HG03039 (cell line): ENCODE results near the gene FGD5.

Source experiments
- ATAC-seq: cut with Tn5 transposase; IDR thresholded peaks from one replicate; pipeline ENCODE4 v1.9.1; 2021; ENCODE audit warnings: mild to moderate bottlenecking, moderate library complexity; ENCODE audit not compliant: unreplicated experiment

Gene FGD5

GRCh38 chr3:14847613-14848541 is 29.1 kb downstream of the FGD5 start:
- ATAC-seq: no peak

DNA sequence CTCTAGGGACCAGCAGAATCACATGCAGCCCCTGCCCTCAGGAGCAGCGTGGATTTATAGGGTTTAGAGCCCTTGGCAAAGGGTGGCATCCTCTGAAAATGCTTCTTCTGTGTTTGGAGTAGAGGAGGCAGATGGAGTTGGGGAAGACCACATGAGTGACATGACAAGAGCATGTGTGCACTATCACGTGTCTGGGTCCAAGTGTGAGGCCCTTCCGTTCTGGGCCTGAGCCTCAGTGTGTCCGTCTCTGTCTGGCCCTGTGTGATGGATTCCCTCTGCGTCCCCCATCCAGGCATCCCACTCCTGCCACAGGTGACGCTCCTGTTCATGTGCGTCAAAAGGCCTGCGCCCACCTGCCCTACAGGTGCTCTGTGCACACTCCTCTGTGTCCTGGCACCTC is 30.1 kb downstream of the FGD5 start:
- no peak for ATAC-seq

DNA sequence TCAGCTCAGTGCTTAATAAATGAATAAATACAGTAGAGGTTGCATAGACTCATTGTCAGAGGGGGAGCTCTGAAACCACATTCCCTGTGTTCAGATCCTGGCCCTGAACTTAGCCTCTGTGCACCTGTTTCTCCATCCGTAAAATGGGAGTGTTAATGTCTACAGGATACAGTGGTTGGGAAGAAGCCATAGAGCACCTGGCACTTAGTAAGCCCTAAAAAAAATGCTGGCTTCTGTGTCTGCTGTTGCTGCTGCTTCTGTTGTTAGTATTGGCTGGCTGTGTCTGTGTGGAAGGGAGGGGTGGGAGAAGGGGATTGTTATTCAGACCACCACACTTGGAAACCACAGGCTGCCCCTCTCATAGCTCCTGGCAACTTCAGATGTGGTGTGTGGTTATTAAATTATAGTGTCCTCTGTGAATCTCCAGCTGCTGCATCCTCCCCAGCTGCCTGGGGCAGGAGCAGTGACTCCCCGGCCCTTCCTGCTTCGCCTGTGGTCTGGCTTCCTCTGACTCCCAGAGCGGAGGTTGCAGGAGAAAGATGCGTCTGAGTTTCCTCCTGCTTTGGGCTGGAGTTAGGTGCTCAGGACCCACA is 31.0 kb downstream of the FGD5 start:
- ATAC-seq: no peak

DNA sequence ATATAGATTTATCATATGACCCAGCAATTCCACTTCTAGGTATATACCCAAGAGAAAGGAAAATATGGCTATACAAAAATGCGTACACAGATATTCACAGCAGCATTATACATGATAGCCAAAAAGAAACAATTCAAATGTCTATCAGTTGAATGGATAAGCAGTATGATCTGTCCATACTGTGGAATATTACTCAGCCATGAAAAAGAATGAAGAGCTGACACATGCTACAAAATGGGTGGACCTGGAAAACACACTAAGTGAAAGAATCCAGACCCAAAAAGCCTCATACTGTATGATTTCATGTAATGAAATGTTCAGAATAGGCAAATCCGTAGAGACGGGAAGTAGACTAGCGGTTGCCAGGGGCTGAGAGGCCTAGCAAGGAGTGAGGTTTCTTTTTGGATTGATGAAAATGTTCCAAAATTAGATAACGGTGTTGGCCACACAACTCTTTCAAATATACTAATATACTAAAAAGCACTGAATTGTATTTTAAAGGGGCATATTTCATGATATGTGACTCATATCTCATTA is 33.4 kb downstream of the FGD5 start:
- ATAC-seq: no peak

GRCh38 chr3:14852717-14853116 is 34.0 kb downstream of the FGD5 start:
- ATAC-seq: no peak

DNA sequence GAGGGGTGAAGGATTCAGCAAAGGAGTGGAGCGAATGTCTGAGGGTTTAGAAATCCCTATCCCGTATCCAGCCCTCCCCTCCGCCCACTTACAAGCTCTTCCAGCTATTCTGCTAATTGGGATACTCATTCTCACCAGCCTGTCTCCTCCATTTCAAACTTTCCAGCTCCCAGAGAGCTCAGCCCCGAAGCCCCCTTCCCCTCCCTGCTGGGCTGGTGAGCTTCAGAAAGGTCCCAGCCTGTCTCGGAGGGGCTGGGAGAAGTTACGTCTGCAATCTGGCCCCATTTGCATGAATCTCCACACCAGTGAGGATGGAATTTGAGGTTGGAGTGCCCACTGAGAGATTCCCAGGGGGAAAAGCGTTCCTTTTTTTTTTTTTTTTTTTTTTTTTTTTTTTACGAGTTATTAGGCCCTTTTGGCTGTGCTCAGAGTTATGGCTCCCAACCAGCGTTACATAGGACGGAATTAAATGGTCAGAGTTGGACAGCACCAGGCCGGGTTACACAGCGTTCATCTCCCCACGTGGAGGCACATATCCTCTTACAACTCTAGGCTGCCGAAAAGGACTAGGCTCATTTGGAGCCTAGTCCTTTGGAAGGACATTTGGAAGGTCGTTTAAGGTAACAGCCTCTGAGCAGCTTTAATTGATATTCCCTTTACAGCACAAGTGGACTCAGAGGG is 34.6 kb downstream of the FGD5 start:
- ATAC-seq: no peak

GRCh38 chr3:14857506-14857905 is 38.7 kb downstream of the FGD5 start:
- no peak for ATAC-seq

DNA sequence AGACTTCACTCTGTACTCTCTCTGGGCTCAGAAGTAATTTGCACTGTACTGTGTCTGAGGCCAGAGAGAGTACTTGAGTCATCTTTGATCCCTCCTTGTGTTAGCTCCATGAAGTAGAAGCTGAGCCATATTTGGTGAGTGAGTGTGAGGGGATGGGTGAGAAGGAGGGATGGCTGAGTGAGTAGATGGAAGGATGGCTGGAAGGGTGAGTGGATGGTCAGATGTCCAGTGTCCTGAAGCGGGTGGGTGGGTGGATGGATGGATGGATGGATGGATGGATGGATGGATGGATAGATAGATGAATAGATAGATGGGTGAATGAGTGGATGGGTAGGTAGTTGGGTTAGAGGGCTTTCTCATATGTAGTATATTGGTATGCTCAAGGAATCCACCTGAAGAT is 39.3 kb downstream of the FGD5 start:
- no peak for ATAC-seq

- ATAC-seq: no peak
Observed at GRCh38 chr3:14859880-14860279, 41.1 kb downstream of the FGD5 start.

- ATAC-seq: no peak
Observed at GRCh38 chr3:14861031-14861430, 42.3 kb downstream of the FGD5 start.

- ATAC-seq: no peak
Observed at GRCh38 chr3:14861446-14862302, 42.9 kb downstream of the FGD5 start.

DNA sequence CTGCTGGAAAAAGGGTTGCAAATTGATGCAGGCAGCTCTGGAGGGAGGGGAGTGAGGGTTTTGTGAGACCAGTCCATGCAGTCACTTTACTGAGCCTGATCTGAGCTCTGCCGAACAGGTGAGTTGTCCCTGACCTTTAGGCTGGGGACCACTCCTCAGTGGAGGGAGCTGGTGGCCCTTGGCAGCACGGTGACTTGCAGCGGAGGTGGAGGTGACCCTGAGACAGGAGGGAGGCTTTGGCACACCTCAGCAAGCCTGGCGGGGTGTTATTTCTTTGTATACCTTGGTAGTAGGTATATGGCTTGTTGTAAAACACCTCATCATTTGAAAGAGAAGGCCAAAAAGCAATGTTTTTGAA is 43.5 kb downstream of the FGD5 start:
- no peak for ATAC-seq

GRCh38 chr3:14862661-14863230 is 44.0 kb downstream of the FGD5 start:
- ATAC-seq: no peak

GRCh38 chr3:14863333-14864100 is 44.8 kb downstream of the FGD5 start:
- ATAC-seq: no peak

DNA sequence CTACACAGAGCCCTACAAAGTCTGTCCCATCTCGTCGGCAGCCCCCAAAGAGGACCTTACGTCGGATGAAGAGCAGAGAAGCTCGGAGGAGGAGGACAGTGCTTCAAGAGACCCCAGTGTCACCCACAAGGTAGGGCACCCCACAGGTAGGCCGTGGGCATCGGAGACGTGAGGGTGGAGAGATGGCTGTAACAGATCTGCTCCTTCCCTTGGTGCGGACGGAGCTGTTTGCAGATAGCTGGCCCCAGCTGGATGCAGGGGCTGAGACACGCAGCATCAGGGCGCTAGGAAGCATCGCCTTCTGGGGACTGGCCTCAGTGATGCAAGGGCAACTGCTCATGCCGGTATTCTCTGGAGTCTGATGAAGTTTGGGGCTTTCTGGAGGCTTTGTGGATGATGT is 45.4 kb downstream of the FGD5 start:
- no peak for ATAC-seq

DNA sequence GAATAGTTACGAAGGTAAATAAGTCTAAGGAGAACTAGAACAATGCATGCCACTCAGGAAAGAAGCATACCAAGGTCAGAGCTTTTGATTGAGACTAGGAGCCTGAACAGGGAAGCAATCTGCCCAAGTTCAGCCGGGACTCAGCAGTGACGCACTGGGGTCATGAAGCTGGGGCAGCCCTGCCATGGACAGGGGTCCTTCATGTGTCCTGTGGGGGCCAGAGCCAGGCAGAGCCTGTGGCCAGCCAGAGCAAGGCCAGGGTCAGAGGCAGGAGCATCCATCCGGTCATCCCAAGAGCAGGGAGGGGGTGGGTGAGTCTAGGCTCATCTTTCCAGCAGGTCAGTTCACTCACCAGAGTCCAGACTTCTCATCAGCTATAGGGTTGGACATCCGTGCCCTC is 47.9 kb downstream of the FGD5 start:
- no peak for ATAC-seq

DNA sequence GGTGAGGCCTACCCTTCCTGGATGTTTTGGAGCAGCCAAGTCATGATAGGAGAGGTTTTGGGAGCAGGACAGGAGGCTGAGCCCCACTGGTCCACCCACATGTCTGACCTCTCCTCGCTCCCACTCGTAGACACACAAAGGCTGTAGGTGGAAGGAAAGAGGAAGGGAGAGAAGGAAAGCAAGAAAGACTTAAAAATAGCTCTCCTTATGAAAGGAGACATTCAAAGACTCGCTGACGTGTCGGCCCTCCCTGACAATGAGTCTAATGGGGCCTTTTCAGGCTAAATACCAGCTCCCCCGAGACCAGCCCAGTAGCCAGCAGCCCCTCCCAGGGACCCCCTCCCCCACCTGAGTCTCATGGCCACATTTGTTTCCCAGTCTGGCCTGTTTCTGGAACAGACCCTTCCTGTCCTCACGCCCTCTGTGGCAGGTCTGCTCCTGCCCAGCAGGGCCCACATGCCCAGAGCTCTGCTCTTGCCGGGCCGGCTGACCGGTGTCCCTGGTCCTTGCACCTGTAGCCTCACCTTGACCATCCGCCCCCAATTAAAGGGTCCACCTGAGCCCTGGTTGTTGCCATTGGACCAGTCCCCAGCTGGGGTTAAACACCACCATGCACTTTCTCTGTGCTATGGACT is 49.3 kb downstream of the FGD5 start:
- ATAC-seq: no peak

- ATAC-seq: no peak
Observed at GRCh38 chr3:14869917-14870782, 51.4 kb downstream of the FGD5 start.

DNA sequence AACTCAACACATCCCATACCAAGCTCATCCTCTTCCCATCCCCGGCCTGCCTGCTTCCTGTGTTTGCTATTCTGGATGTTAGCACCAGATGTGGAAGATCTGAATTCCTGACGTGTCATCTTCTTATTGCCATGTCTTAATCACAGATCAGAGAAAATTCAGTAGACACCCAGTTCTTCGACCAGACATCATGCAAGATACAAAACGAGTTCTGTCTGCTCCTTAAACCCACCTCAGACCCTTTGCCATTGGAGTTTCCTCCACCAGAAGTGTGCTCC is 52.0 kb downstream of the FGD5 start:
- ATAC-seq: no peak
